Measurements from ENCODE around the gene ADH5. TPM values are rescaled to one million over a fixed set of nuclear protein-coding genes. Genes with fewer than 3 reads are reported as not detected.

Gene ADH5
- total RNA-seq, 1 donor from 2014 or later, result 252 TPM

DNA sequence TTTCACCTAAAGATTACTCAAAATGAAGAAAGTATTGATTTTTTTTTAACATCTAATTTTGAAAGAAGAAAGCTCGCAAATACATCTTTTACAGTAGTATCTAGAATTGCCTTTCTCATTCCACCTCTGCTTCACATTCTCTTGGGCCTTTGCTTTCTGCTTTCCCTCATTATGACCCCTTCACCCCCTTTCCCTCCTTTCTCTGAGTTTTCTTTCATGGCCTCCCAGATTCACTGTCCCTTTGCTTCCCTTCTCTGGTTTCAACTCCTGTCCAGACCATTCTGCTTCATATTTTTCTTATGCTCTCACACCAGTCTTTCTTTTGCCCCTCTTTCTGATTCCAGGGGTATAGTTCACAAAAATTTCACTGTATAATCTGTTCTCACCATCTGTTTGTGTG lies 29.0 kb downstream of the ADH5 start:
- DNase-seq (ENCODE audit: low read depth, low spot score), result no peak
- peaks cover 21% of the 10 kb centered on the region for H3K4me1 Mint-ChIP-seq
- no peaks in the 10 kb centered on the region for H3K9me3 Mint-ChIP-seq
- no peak overlapping the region for H3K4me3 Mint-ChIP-seq
- no peaks in the 10 kb centered on the region for H3K27me3 Mint-ChIP-seq (ENCODE audit: low read depth)
- H3K27ac Mint-ChIP-seq (ENCODE audit: unreplicated experiment), result peak overlapping the region; percentile 3
- H3K36me3 Mint-ChIP-seq (ENCODE audit: low read depth), result peaks cover 25% of the 10 kb centered on the region
- TF ChIP-seq, protein P1, sequence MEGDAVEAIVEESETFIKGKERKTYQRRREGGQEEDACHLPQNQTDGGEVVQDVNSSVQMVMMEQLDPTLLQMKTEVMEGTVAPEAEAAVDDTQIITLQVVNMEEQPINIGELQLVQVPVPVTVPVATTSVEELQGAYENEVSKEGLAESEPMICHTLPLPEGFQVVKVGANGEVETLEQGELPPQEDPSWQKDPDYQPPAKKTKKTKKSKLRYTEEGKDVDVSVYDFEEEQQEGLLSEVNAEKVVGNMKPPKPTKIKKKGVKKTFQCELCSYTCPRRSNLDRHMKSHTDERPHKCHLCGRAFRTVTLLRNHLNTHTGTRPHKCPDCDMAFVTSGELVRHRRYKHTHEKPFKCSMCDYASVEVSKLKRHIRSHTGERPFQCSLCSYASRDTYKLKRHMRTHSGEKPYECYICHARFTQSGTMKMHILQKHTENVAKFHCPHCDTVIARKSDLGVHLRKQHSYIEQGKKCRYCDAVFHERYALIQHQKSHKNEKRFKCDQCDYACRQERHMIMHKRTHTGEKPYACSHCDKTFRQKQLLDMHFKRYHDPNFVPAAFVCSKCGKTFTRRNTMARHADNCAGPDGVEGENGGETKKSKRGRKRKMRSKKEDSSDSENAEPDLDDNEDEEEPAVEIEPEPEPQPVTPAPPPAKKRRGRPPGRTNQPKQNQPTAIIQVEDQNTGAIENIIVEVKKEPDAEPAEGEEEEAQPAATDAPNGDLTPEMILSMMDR (conservative IDR thresholded peaks at IDR 0.05), result no peak

DNA sequence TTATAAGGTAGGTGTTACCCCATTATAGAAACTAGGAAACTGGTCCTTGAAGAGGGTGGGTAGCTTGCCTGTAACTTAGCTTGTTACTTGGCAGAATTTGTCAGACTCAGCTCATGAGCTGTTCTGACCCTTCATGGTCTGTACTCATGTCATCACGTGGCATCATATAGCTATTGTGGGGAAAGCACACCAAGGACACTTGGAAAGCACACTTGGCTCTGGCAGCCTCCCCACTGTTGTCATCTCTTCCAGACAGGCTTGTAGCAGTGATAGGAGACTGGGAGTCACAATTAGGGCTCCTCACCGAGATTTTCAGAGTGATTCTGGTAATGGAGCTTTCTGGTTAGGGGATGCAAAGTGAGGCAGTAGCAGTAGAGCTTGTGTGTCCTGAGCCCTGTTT lies 30.4 kb downstream of the ADH5 start:
- Mint-ChIP-seq H3K9me3 (no peaks in the 10 kb centered on the region), H3K4me1 (peaks cover 21% of the 10 kb centered on the region), H3K27ac (ENCODE audit: unreplicated experiment) (peak overlapping the region; percentile 28), H3K27me3 (ENCODE audit: low read depth) (no peaks in the 10 kb centered on the region), H3K4me3 (no peak overlapping the region), H3K36me3 (ENCODE audit: low read depth) (peaks cover 22% of the 10 kb centered on the region)
- TF ChIP-seq, protein P1 (conservative IDR thresholded peaks at IDR 0.05), result no peak
- no peak for DNase-seq (ENCODE audit: low read depth, low spot score)

DNA sequence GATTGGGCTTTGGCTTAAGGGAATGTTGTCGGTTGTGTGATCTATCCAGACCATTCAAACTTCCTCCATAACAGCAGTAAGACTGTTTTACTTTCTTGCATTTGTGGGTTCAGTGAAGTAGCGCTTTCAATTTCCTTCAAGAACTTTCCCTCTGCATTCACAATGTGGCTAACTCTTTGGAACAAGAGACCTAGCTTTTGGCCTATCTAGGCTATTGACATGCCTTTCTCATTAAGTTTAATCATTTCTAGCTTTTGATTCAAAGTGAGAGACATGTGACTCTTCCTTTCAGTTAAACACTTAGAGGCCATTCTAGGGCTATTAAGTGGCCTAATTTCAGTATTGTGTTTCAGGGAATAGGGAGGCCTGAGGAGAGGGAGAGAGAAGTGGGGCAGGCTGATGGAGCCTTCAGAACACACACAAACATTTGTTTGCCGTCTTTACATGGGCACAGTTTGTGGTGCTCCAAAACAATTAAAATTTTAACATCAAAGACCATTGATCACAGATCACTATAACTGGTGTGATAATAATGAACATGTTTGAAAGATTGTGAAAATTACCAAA lies 34.1 kb downstream of the ADH5 start:
- TF ChIP-seq, protein P1 (conservative IDR thresholded peaks at IDR 0.05), result no peak
- H3K4me1 Mint-ChIP-seq, result peaks cover 13% of the 10 kb centered on the region
- peaks cover 36% of the 10 kb centered on the region for H3K36me3 Mint-ChIP-seq (ENCODE audit: low read depth)
- no peak overlapping the region for H3K4me3 Mint-ChIP-seq
- DNase-seq (ENCODE audit: low read depth, low spot score), result no peak
- no peaks in the 10 kb centered on the region for H3K9me3 Mint-ChIP-seq
- H3K27ac Mint-ChIP-seq (ENCODE audit: unreplicated experiment), result no peak overlapping the region
- H3K27me3 Mint-ChIP-seq (ENCODE audit: low read depth), result no peaks in the 10 kb centered on the region

DNA sequence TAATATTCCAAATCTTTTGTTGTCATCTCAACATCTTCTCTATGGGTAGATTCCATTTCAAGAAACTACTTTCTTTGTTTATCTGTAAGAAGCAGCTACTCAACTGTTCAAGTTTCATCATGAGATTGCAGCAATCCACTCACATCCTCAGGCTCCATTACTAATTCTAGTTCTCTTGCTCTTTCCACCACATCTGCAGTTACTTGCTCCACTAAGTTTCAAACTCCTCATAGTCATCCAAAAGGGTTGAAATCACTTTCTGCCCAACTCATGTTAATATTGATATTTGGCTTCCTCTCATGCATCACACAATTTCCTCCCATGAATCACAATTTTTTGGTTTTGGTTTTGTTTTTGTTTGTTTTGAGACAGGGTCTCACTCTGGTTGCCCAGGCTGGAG lies 35.7 kb downstream of the ADH5 start:
- Mint-ChIP-seq H3K36me3 (ENCODE audit: low read depth) (peaks cover 41% of the 10 kb centered on the region), H3K27me3 (ENCODE audit: low read depth) (no peaks in the 10 kb centered on the region), H3K27ac (ENCODE audit: unreplicated experiment) (no peak overlapping the region)

DNA sequence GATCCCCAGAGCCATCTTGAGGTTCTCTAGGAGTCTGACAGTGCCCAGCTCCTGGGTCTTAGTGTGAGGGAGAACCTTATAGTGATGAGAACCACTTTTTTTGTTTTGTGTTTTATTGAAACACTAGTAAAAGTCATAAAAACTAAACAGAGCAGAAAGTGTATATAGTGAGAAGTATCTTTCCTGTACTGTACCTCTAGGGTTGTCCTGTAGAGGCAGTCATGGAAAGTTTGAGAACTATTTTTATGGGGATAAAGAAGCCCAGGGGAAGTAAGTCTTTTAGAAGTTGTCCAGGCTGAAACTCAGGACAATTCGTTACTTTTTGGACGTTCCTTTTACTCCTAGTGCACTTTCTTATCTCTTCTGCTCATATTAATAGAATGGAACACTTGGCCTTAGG lies 40.9 kb downstream of the ADH5 start:
- H3K4me1 Mint-ChIP-seq, result no peaks in the 10 kb centered on the region
- DNase-seq (ENCODE audit: low read depth, low spot score), result no peak
- no peaks in the 10 kb centered on the region for H3K9me3 Mint-ChIP-seq
- no peak overlapping the region for H3K27ac Mint-ChIP-seq (ENCODE audit: unreplicated experiment)
- TF ChIP-seq, protein P1 (conservative IDR thresholded peaks at IDR 0.05), result peak; percentile 26
- H3K36me3 Mint-ChIP-seq (ENCODE audit: low read depth), result peaks cover 45% of the 10 kb centered on the region
- H3K27me3 Mint-ChIP-seq (ENCODE audit: low read depth), result no peaks in the 10 kb centered on the region
- H3K4me3 Mint-ChIP-seq, result no peak overlapping the region

More for the DNA sequence above, 35.7 kb downstream of the ADH5 start:
- DNase-seq (ENCODE audit: low read depth, low spot score), result no peak
- Mint-ChIP-seq H3K4me1 (peaks cover 9% of the 10 kb centered on the region), H3K9me3 (no peaks in the 10 kb centered on the region), H3K4me3 (no peak overlapping the region)
- TF ChIP-seq, protein P1 (conservative IDR thresholded peaks at IDR 0.05), result no peak

Measured in neural crest cell (in vitro differentiated cells).